HG03066 (cell line): ENCODE results near the gene DNAJC5G.
"Not testable (repeated sequence)": the region's sequence is repeated elsewhere in the genome, so short reads cannot be mapped to it uniquely, and the experiment has no call there.

Experiments used
- ATAC-seq: cut with Tn5 transposase; IDR thresholded peaks from one replicate; pipeline ENCODE4 v1.9.1; 2021; ENCODE audit warnings: low read depth; ENCODE audit not compliant: unreplicated experiment

DNAJC5G gene

DNA sequence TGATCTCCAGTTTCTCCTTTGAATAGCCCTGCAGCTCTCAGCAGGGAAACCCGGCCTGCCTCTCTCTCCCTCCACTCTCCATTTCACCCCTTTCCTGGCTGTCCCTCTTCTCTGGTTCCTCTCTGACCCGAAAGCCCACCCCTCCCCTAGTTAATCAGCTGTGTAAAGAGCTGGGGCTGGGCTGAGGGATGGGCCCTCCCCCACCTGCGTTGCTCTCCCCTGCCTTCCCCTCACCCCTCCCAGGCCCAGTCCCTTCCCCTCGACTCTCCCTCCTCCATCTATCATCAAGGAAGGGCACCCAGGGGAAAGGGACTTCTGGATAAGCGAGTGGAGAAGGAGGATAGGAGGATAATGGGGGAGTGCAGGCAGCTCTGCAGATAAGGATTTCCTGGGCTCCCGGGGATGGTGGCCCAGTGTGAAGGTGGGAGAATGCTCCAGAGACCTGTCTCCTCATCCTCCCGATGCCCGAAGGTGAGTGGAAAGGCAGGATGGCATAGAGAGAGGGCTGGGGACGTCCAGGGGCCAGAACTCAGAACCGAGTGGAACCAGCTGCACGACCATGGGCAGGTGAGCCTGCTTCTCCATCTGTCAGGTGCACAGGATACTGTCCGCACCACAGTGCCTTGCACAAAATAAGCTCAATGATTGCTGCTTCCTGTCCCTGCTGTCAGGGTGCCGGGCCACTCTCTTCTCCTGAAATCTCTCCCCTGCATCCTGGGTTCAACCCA is 24.4 kb upstream of the DNAJC5G start:
- no peak for ATAC-seq

GRCh38 chr2:27251766-27252165 is 23.5 kb upstream of the DNAJC5G start:
- ATAC-seq, result no peak

DNA sequence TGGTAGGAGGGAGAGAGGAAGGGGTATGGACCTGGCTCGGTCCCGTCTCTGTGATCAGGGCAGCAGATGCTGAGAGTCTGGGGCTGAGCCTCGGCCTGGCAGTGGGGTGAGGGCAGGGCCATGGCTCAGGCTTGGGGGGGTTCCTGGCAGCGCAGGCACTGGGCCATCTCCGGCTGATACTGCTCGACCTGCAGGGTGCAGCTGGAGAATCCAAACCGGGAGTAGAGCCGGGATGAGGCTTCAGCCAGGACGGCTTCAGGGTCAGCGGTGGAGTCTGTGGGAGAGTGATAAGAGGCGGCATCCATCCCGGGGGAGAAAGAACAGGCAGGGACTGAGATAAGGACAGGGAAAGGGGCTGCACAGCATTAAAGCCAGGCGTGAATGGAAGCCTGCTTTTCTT is 20.0 kb upstream of the DNAJC5G start:
- ATAC-seq, result no peak

GRCh38 chr2:27255660-27256059 is 19.6 kb upstream of the DNAJC5G start:
- ATAC-seq, result no peak

DNA sequence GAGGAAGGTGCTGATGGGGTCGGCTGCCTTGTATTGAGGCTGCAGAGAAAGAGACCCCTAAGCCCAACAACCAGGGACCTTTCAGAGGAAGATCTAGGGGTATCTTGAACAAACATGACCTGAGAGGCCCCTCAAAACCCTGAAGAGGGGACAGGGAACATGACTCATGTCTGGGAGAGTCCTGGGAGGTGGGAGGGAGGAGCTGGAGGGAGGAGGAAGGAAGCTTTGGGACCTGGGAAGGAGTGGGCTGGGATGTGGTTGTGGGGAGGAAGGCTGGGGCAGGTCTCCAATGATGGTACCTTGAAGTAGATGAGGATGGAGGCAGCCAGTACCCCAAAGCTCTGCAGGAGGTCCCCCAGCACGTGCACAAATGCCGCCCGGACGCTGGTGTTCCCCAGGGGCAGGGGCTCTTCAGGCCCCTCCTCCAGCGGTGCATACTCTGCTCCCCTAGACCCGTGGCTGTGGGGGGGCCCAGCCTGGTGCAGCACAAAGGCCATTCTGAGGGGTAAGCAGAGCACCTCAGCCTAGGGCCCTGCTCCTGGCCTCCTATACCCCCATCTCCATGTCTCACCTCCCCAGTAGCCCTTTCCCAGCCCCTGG is 18.3 kb upstream of the DNAJC5G start:
- no peak for ATAC-seq

- ATAC-seq, result no peak
Observed at GRCh38 chr2:27258051-27258450, 17.2 kb upstream of the DNAJC5G start.

DNA sequence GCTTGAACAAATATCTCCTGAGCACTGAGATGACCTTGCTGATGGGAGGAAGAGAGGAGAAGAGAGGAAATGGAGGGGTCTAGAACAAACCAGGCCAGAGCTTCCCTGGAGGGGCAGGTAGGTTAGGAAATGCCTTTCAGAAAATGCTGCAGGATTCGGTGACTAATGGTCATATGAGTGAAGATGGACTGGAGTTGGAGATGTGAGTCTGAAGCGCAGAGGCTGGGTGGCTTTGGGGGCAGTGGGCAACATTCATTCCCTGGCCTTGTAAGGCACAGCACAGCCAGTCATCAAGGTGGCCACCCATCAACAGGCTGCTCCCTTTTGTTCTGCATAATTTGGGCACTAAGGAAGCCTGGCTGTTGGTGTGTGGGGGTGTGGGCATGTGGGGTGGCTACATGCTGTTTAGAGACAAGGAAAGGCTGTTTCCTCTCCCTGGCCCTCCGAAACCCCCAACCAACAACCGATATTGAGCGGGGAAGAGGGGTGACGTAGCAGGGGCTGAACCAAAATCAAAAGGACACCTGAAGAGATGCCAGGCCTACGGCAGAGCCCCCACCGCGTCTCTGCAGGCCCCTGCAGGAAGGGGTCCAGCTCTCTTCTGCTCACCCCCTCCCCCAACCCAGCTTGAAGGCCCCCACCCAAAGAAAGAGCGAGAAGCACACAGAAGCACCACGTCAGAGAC is 13.8 kb upstream of the DNAJC5G start:
- ATAC-seq, result no peak

GRCh38 chr2:27261926-27262298 is 13.3 kb upstream of the DNAJC5G start:
- no peak for ATAC-seq

GRCh38 chr2:27262379-27263286 is 12.6 kb upstream of the DNAJC5G start, which contains the start of gene SLC30A3:
TSS of gene SLC30A3 (minus strand) at chr2:27263047. CDS start at chr2:27262906, 141 bp downstream.
- no peak for ATAC-seq

GRCh38 chr2:27263287-27264252 is 11.7 kb upstream of the DNAJC5G start:
- no peak for ATAC-seq

- no peak for ATAC-seq
Observed at GRCh38 chr2:27264253-27264752, 10.9 kb upstream of the DNAJC5G start.

GRCh38 chr2:27264753-27265535 is 10.3 kb upstream of the DNAJC5G start:
- ATAC-seq, result no peak

DNA sequence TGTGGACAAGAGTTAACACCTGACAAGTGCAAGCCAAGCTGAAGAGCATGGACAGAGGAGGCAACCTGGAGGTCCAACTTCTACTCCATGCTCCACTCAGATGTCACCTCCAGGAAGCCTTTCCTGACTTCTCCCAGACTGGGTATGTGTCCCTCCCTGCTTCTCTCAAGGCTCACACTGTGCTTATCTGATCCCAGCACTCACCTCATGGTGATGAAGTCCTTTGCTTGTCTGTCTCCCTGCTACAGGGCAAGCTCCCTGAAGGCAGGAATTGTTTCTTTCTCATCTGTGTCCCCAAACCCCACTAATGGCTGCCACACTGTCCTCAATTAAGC is 9.7 kb upstream of the DNAJC5G start:
- no peak for ATAC-seq

- ATAC-seq, result not testable (repeated sequence)
Observed at GRCh38 chr2:27268296-27268695, 6.9 kb upstream of the DNAJC5G start.

DNA sequence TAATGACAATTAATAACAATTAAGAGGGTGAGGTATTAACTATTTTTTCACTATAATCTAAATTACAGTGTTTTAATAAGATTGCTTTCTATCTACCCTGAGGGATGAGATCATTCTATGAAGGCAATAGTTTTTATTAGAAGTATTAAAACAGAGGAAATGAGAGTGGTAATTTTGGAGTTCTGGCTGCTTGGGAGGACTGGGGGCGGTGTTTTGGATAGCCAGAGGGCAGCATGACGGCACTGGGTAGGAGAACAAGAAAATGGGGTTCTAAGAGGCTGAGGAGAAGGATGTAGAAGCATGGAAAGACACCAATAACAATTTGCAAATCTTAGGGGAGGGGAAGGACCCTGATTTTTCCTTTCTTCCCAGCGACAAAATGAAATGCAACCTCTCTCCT is 5.1 kb upstream of the DNAJC5G start:
- ATAC-seq, result no peak

DNA sequence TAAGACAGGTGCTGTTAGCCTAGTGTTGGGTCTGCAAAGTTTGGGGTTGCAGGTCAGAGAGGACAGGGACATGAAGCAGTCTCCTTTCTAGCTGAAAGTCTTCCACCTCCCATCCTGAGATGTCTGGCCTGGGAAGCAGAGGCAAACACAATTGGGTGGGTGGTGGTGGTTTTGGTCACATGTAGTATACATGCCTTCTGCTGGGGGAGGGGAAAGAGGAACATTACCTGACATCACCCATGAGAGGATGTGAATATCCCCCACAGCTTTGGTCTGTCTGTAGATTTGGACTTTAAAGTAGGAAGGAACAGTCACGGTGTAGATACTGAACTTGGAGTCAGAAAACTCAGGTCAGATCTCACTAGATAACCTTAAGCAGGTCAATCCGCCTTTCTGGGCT is 4.6 kb upstream of the DNAJC5G start:
- ATAC-seq, result no peak

- no peak for ATAC-seq
Observed at GRCh38 chr2:27271631-27272340, 3.4 kb upstream of the DNAJC5G start.
